Stromal cell of bone marrow (primary cell): ENCODE data around the gene GBGT1.

ENCODE experiments used
- DNase-seq: peaks from one replicate; pipeline ENCODE4 v3.0.0-alpha.2; 2012; ENCODE audit warnings: low read depth

Gene GBGT1

DNA sequence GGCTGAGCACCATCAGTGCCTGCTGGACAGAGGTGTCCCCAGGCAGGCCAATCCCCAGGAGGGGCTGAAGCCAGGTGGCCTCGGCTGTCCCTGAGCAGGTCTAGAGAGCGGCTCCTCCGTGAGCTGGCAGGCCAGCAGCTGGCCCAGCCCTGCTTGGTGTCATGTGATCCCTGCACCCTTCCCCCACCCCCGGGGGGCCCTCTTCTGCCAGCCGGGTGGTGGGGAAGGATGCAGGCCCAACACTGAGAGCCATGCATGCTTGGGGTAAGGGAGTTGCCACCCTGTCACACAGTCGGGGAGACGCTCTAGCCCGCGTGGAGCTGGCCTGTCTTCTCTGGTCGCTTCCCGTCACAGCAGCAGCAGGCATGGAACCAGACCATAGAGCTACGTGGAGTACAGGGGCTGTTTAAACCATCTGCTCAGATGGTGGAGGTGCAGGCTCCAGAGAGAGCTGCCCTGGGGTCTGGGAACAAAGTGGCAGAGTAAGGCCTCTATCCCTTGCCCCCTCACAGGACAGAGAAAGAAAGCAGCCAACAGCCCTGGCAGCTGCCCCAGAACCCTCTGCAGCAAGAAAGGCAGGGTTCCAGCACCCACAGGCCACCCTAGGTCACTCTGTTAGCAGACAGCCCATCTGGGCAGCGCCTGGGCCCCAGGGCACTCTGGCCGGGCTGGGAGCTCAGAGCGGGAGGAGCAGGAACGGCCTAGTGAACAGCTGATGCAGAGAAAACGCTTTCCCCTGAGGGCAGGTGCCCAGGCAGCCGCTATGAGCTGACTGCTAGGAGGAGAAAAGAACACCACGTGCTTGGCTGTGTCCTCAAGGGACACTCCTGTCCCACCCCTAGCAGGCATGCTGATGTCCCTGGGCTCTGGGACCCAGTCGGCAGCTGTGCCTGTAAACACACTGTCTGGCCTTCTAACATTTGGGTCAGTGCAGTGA, 49.5 kb downstream of the GBGT1 start:
- DNase-seq: no peak

DNA sequence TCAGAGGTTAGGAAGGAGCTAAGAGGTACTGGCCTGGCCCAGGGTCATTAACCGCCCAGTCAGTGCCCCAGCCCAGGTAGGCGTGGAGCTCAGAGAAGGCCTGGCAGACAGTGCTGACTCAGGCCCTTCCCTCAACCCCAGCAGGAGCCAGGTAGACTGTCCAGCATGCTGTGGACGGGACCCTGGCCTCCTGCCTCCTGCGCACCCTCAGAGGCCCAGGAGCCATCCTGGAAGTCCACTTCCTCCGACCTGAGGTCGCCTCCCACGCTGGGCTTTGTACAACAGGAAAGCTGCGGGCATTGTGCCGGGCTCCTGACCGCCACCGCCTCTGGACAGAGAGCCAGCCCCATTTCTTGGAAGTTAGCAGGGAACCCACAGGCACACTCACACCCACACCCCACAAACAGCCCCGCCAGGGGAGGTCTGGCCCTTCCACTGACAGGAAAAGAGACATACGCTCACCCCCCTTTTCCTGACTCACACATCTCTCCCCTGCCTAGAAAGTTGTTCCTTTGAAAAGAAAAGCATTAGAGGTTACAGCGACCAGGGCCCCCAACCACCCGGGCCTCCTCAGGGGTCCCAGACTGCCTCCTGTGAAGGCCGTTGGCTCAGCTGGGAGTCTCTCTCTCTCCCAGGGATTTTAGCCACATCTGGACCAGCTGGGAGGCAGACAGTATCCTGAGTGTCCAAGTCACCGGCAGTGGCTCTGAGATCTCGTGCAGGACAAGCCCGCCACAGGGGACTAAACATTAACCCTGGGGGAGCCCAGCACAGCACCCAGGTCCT, 50.4 kb downstream of the GBGT1 start:
- DNase-seq: peak; percentile 40

DNA sequence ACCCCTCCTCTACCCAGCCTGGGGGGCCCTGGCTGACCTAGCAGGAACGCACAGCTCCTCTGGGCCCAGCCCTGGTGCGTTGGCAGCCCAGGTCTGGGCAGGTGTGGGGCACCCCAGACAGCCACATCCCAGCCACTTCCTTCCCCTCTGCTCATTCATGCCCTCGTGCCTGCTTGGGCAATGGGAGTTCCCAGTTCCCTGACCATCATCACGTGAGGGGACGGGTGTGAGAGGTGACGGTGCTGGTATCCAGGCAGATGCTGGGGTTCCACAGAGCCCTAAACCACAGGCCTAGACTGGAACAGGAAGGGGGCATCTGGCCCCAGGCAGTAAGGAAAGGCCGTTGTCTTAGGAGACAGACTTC, 51.1 kb downstream of the GBGT1 start:
- no peak for DNase-seq

DNA sequence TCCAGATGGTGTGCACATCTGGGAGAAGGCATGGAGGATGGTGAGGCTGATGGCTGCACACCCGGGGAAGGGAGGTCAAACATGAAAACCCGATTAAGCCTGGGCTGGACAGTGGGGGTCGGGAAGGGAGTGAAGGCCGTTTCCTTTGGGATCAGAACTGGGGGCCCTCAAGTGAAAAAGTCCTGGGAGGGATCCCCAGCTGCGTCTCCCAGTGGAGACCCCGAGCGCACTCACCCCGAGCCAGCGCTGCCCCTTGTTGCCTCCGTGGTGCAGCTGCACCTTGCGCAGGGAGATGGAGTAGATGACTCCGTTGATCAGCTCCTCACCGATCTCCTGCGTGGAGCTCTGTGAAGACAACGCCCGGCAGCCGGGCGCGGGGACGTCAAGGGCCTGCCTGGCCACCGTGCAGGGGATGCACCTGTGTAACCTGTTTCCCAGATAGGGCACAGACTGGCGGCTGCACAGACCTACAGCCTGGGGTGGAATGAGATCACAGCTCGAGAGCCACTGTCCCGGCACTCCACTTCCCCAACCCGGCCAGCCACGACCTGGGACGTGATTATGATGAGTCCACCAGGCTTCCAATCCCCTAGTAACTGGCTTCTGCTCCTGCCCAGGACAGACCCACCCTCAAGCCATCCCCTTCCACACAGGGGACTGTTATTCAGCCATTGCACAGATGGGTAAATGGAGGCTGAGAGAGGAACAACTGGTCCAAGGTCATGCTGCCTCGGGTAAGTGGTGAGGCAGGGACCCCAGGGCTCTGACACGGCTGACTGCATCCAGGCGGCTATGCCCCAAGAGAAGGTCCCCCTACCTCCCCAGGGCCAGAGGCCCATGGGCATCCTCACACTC, 51.7 kb downstream of the GBGT1 start:
- no peak for DNase-seq

DNA sequence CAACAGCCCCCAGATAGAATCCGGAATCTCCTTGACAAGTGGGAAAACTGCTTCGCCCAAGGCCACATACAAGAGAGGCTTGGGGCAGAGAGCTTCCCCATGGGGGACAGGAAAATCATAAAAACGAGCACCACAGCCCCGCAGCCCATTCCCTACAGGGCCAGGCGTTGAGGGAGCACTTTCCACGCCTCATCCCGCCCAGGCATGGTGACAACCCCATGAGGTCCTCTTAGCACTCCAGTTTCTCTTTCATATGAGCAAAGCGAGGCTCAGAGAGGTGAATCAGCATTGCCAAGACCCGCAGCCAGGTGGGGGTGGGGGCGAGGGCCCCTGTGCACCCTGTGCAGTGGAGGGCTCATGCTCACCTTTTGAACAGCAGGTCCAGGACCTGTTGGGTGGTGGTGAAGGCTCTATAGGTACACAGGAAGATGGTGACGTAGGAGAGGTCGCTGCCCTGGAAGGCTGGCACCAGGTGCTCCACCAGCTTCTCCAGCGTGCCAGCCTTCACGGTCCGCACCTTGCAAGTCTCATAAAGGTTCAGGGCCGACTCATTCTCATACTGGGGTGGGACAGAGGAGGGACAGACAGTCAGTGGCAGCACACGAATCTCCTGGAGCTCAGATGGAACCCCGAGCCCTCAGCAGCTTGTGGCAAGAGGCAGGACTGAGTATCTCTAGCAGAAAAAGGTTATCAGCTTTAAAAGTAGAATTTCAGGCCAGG, 53.6 kb downstream of the GBGT1 start:
- no peak for DNase-seq

DNA sequence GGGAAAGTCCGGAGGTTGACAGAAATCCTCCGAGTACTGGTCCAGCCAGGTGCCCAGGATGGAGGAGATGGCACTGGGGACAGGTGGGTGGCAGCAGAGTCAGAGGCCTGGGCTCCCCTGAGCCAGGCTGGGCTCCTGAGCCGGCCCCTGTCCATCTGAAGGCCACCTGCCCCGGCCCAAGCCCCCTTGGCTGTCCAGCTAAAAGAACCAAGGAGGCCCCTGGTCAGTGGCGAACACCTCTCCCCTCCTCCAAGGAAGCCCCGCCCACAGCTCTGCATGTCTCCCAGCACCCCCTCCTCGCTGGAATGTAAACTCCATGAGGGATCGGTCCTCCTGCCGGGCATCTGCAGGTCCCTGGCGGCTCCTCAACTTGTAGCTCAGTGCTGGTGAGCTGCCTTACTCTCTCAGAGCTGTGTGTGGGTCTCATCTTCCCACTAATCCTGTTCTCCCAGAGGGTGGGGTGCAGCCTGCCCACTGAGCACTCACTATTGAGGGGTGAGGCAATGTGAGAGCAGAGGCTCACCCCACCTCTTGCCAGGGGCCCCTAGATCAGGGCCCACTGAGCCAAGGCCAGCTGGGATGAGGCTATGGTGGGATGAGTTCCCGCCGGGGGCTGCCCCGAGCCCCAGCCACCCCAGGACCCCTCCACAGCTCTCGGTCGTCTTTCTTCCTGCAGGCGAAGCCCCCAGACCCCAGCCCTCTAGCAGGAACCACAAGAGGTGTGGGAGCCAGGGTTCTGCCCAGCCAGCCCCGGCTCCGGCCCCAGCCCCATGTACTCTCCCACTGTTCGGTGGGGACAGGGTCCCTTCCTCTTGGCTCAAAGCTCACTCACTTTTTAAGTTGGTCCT, 54.7 kb downstream of the GBGT1 start:
- no peak for DNase-seq

DNA sequence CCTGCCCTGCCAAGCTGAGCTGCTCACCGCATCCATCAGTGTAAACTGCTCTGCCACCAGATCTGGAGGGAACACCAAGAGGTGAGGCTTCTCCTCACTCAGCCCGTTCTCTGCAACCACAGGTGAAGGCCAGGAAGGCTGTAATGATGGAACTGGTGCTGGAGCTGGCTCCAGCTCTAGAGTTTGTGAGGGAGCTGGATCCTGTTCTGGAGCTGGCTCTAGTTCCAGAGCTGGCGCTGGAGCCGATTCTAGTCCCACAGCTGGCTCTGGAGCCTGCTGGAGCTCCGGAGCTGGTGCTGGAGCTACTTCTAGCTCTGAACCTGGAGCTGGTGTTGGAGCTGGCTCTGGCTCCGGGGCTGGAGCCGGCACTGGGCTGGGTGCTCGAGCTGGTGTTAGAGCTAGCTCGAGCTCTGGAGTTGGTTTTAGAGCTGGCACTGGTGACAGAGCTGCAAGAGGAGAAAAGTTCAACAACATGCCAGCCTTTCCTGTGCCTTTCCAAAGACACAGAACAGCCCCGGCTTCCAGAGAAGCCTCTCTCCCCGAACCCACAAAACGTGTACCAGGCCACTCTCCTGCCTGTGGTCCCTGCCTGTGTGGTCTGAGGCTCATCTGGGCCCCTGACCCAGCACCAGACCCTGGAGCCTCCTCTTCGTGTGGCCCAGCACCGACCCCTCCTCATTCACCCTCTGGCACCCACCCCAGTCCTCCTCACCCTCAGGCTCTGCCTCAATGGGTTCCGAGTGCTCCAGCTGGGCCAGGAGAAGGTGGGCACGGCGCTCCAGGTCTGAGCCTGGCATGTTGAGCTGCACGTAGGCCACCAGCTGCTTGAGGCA, 55.5 kb downstream of the GBGT1 start:
- no peak for DNase-seq

DNA sequence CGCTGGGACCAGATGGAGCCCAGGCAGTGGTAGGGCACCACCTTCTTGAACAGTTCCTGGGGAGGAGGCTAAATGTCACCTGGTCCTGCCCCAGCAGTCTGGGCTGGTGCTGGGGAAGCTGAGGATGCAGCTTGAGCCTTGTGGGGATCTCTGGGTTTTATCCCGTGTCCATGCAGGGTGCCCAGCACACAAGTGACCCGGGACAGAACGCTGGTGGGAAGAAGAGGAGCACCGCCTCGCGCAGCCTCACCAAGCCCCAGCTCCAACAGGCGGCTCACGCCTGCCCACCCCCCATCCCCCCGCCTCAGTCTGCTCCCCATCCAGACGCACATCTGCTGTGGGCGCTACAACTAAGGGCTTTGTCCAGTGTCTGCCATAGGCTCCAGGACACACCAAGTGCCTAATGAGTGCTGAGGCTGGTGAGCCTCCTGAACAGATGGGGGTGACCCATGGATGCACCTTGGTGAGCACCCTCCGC, 56.4 kb downstream of the GBGT1 start:
- no peak for DNase-seq

DNA sequence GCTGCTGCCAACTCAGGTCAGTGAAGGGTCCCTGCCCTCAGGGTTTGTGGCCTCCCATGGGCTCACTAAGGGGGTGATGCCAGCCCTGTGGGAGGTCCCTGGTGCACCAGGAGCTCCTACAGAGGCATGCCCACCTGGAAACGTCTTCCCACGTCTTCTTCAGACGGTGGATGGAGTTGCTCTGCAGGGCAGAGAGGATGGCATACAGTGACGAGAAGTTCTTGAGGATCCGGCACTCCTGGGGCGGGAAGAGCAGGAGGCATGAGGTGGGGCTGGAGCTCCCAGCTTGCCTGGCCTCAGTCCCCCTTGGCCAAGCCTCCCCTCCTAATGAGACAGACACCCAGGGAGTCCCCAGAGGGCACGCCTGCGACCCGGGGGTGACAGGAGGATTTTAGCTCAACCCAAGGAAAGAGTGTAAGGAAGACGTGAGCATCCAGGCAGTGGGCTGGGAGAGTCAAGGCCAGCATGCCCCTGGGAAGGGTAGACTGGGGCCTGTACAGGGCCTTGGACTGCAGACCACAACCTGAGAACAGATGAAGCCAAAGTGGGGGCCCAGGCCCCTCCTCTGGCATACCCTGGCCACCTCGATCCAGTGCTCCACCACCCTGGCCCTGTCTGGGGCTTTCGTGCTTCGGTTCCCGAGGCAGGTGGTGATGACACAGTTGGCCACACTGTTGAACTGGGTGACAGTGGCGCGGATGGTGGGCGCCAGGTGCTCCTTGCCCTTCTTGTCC, 57.0 kb downstream of the GBGT1 start:
- no peak for DNase-seq

DNA sequence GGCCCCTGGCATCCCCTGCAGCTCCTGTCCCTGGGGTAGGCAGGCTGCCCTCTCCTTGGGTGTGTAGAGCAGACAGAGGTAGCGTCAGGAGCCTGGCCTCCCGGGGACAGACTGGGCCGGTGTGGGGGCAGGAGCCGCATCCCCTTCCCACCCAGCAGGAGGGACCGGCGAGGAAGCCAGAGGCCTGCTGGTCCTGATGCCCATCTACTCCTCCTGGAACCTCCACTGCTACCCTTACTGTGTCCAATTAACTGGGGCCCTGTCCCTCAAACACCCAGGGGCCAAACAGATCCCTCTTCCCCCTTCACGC, 58.3 kb downstream of the GBGT1 start:
- DNase-seq: no peak

DNA sequence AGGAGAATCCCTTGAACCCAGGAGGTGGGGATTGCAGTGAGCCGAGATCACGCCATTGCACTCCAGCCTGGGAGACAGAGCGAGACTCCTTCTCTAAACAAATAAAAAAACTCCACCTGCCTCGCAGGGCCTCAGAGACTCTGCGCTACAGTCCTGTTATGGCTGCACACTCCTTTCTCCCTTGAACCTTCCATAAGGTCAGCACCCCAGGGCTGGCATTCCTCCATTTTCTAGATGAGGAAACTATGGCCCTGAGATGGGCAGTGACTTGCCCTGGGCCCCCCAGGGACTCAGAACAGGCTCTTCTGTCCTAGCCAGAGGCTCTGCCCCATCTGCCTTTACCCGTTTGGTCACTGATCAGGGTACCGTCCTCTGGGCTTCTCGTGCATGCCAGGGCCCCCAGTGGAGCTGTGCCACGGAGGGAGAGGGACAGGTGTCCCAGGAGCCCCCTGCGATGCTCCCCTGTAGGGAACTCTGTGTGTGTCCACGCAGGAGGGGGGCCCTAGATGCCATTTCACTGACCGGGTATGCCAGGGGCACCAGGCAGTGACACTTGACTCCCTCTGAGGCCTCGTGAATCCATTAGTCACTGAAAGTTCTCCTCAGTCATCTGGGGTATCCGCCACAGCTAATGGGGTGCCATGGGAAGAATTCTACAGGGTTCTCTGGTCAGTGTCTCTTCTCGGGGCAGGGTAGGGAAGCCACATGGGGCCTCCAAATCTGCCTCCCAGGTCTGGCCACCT, 58.8 kb downstream of the GBGT1 start:
- no peak for DNase-seq

DNA sequence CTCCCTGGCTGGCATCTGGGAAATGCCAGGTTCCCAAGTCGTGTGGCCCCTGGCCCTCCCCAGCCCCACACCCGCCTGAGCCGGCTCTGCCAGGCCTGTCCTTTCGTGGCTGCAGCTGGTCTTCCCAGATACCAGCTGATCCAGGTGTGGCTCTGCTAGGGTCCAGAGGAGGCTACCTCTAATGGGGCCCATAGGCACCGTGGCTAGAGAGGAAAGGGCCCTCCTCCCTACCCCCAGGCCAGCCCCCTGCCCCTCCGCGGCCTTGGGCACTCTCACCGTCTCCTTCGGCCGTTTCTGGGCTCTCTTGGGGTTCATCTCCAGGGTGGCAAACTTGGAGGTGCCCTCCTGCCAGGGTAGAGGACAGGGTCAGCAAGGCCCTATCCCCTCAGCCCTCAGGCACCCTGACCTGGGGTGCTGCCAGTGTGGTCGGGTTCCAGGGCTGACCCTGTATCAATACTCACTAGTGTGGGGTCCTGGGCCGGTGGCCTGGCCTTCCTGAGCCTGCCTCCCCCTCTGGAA, 59.7 kb downstream of the GBGT1 start:
- DNase-seq: no peak

DNA sequence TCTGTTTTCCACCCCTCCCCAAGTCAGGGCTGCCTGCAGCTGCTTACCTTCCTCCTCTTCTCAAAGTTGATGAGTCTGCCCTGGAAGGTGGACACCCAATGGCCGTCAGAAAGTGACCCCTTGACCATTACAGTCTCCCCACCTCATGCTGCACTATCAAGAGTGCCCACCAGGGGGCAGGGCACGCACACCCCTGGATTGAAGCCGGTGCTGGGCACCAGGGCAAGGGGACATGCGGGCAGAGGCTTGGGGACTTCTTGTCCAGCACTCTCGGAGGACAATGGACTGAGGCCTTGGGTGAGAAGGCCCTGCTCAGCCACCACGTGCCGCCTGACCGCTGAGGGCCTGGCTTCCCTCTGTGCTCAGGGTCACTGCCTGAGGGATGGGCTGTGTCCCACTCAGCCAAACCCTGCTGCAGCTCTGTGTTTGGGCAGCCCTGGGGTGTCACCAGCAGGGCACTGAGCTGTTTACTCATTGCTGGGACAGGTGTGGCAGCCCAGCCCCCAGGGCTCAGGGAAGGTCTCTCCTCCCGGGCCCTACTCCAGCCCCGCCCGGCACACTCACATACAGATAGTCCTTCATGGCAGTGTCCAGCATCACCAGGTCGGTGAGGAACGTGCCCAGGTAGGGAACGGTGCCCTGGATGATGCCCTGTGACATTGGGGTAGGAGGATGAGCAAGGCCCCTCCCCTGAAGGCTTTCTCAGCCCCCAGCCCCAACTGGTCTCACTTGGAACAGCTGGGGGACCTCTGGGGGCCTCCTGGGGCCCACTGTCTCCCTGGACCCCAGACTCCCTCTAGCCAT, 60.3 kb downstream of the GBGT1 start:
- DNase-seq: no peak
